ENCODE measurements around the gene AKAP9.

- TF ChIP-seq, protein P1, sequence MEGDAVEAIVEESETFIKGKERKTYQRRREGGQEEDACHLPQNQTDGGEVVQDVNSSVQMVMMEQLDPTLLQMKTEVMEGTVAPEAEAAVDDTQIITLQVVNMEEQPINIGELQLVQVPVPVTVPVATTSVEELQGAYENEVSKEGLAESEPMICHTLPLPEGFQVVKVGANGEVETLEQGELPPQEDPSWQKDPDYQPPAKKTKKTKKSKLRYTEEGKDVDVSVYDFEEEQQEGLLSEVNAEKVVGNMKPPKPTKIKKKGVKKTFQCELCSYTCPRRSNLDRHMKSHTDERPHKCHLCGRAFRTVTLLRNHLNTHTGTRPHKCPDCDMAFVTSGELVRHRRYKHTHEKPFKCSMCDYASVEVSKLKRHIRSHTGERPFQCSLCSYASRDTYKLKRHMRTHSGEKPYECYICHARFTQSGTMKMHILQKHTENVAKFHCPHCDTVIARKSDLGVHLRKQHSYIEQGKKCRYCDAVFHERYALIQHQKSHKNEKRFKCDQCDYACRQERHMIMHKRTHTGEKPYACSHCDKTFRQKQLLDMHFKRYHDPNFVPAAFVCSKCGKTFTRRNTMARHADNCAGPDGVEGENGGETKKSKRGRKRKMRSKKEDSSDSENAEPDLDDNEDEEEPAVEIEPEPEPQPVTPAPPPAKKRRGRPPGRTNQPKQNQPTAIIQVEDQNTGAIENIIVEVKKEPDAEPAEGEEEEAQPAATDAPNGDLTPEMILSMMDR (IDR thresholded peaks at IDR 0.05): no peak
- no peak for TF ChIP-seq POLR2A (IDR thresholded peaks at IDR 0.05)
Observed at GRCh38 chr7:92135052-92135889, 194.6 kb downstream of the AKAP9 start.

Data from esophagus squamous epithelium (tissue), 4 donors.